Activated CD4-positive, alpha-beta T cell treated with anti-CD3 and anti-CD28 coated beads, Interleukin-2, amount 50 U/mL, for 24 hours (primary cell): ENCODE measurements around the gene CDC7.
"Not testable (repeated sequence)": the region's sequence is repeated elsewhere in the genome, so short reads cannot be mapped to it uniquely, and the experiment has no call there.

ENCODE experiments used
- DNase-seq, 2 donors: peaks; one replicate each; pipeline ENCODE4 v3.0.0-alpha.2; 2020; ENCODE audit warnings: low read depth in 1 of 2, low spot score in 1 of 2

CDC7 gene

GRCh38 chr1:91500756-91501522, at the start of gene CDC7:
CDC7 (plus strand) TSS chr1:91500851; CDS start chr1:91501717, 866 bp downstream.
- DNase-seq, result peak; percentile 77 to 86

- DNase-seq, result no peak
These were observed 46.5 kb upstream of the CDC7 start for GRCh38 chr1:91454136-91454535.

- no peak for DNase-seq
These were observed 45.3 kb upstream of the CDC7 start for GRCh38 chr1:91455334-91455733.

GRCh38 chr1:91455896-91456295, 44.8 kb upstream of the CDC7 start:
- DNase-seq, result no peak

GRCh38 chr1:91465350-91465749, 35.3 kb upstream of the CDC7 start:
- DNase-seq, result not testable (repeated sequence)

- no peak for DNase-seq
These were observed 24.0 kb upstream of the CDC7 start for GRCh38 chr1:91476533-91477217.

GRCh38 chr1:91487469-91487868, 13.2 kb upstream of the CDC7 start:
- DNase-seq, result no peak

- DNase-seq, result no peak
These were observed 10.2 kb upstream of the CDC7 start for GRCh38 chr1:91490501-91490900.

- DNase-seq, result no peak
These were observed 2.6 kb upstream of the CDC7 start for GRCh38 chr1:91498035-91498434.

- no peak for DNase-seq
These were observed 2.0 kb upstream of the CDC7 start for GRCh38 chr1:91498498-91499245.

GRCh38 chr1:91499346-91499745, 1.3 kb upstream of the CDC7 start:
- no peak for DNase-seq

GRCh38 chr1:91499904-91500755, 521 bp upstream of the CDC7 start:
- DNase-seq, result no peak

- DNase-seq, result no peak
These were observed 836 bp downstream of the CDC7 start for GRCh38 chr1:91501523-91501851.

GRCh38 chr1:91501971-91502671, 1.5 kb downstream of the CDC7 start:
- no peak for DNase-seq

- DNase-seq, result no peak
These were observed 2.1 kb downstream of the CDC7 start for GRCh38 chr1:91502672-91503184.

GRCh38 chr1:91503332-91503900, 2.8 kb downstream of the CDC7 start:
- DNase-seq, result no peak

- no peak for DNase-seq
These were observed 3.4 kb downstream of the CDC7 start for GRCh38 chr1:91503975-91504530.

GRCh38 chr1:91505086-91505485, 4.4 kb downstream of the CDC7 start:
- no peak for DNase-seq

- no peak for DNase-seq
These were observed 5.4 kb downstream of the CDC7 start for GRCh38 chr1:91506071-91506470.

GRCh38 chr1:91507328-91507727, 6.7 kb downstream of the CDC7 start:
- DNase-seq, result no peak
